ENCODE data around the gene ASB15.

The ASB15 gene

GRCh38 chr7:123643495-123644441 lies 42.1 kb downstream of the ASB15 start:
- no peak for TF ChIP-seq POLR2AphosphoS5 (IDR thresholded peaks at IDR 0.05; ENCODE audit: low read depth, low read length)
- no peak for TF ChIP-seq TAF1 (IDR thresholded peaks at IDR 0.05; ENCODE audit: borderline replicate concordance, insufficient read depth, low read length)
- no peak for TF ChIP-seq SIN3A (IDR thresholded peaks at IDR 0.05; ENCODE audit: borderline replicate concordance, insufficient read depth, low read length)
- TF ChIP-seq FOXP2 (optimal IDR thresholded peaks at IDR 0.05; ENCODE audit: borderline replicate concordance, extremely low read depth, extremely low read length, insufficient read depth), result no peak
- TF ChIP-seq REST (IDR thresholded peaks at IDR 0.05; ENCODE audit: insufficient read depth in 1 of 2, low read depth in 2 of 2, low read length in 2 of 2), result no peak

- TF ChIP-seq FOXP2 (optimal IDR thresholded peaks at IDR 0.05; ENCODE audit: borderline replicate concordance, extremely low read depth, extremely low read length, insufficient read depth), result no peak
- TF ChIP-seq POLR2AphosphoS5 (IDR thresholded peaks at IDR 0.05; ENCODE audit: low read depth, low read length), result no peak
- TF ChIP-seq TAF1 (IDR thresholded peaks at IDR 0.05; ENCODE audit: borderline replicate concordance, insufficient read depth, low read length), result no peak
- TF ChIP-seq REST (IDR thresholded peaks at IDR 0.05; ENCODE audit: insufficient read depth in 1 of 2, low read depth in 2 of 2, low read length in 2 of 2), result no peak
- no peak for TF ChIP-seq SIN3A (IDR thresholded peaks at IDR 0.05; ENCODE audit: borderline replicate concordance, insufficient read depth, low read length)
Measured at GRCh38 chr7:123645516-123645915, 43.9 kb downstream of the ASB15 start.

GRCh38 chr7:123647106-123647730 lies 45.6 kb downstream of the ASB15 start:
- no peak for TF ChIP-seq REST (IDR thresholded peaks at IDR 0.05; ENCODE audit: insufficient read depth in 1 of 2, low read depth in 2 of 2, low read length in 2 of 2)
- TF ChIP-seq SIN3A (IDR thresholded peaks at IDR 0.05; ENCODE audit: borderline replicate concordance, insufficient read depth, low read length), result no peak
- no peak for TF ChIP-seq TAF1 (IDR thresholded peaks at IDR 0.05; ENCODE audit: borderline replicate concordance, insufficient read depth, low read length)
- no peak for TF ChIP-seq POLR2AphosphoS5 (IDR thresholded peaks at IDR 0.05; ENCODE audit: low read depth, low read length)
- TF ChIP-seq FOXP2 (optimal IDR thresholded peaks at IDR 0.05; ENCODE audit: borderline replicate concordance, extremely low read depth, extremely low read length, insufficient read depth), result no peak

- TF ChIP-seq SIN3A (IDR thresholded peaks at IDR 0.05; ENCODE audit: borderline replicate concordance, insufficient read depth, low read length) (no peak), REST (IDR thresholded peaks at IDR 0.05; ENCODE audit: insufficient read depth in 1 of 2, low read depth in 2 of 2, low read length in 2 of 2) (no peak), POLR2AphosphoS5 (IDR thresholded peaks at IDR 0.05; ENCODE audit: low read depth, low read length) (no peak), FOXP2 (optimal IDR thresholded peaks at IDR 0.05; ENCODE audit: borderline replicate concordance, extremely low read depth, extremely low read length, insufficient read depth) (no peak), TAF1 (IDR thresholded peaks at IDR 0.05; ENCODE audit: borderline replicate concordance, insufficient read depth, low read length) (no peak)
Measured at GRCh38 chr7:123649964-123650363, 48.3 kb downstream of the ASB15 start.

All from PFSK-1 (cell line).